Cardiac septum (tissue), 1 donor: ENCODE data around the gene PTPRM. TPM values are rescaled to one million over a fixed set of nuclear protein-coding genes. Genes with fewer than 3 reads are reported as not detected.
A peak's percentile ranks its signal among the peaks of the same experiment; 100 is the strongest.

Experiments
- DNase-seq: peaks from one replicate; pipeline ENCODE4 v3.0.0-alpha.2; 2020; ENCODE audit warnings: low spot score
- intact Hi-C: fragments of 100-400 bp; cut with DNase I; formaldehyde crosslinking; loops from one replicate; pipeline ENCODE4 v1.14.0; 2022
- total RNA-seq: library from RNA; stranded (reverse); fragmentation: NEBNext Ultra II Directional; extraction: Animal tissue kit (Norgen Biotek cat#: 25700); gene quantifications from one replicate; pipeline ENCODE4 v1.2.1, GENCODE V29; 2021
- donor health status: DM: no; HTN: no; CAD: no.

The PTPRM gene
- total RNA-seq, 1 donor from 2014 or later: 132 TPM

DNA sequence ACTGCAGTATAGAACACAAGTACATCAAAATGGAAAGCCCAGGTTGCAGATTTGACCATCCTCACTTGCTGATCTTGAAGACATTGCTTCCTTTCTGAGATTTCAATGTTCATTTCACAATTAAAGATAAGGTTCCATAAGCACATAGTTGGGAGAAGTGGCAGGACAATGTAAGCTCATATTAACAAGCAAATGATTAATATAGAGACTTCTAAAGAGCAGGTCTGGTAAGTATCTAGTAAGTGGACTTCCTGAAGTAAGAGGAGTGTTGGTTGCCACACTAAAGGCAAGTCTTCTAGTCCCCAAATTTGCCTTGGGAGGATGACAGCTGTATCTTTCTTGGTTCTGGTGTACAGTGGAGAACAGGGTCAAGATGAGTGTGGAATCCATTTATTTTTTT lies 1.4 kb upstream of the PTPRM start:
- intact Hi-C loops: loop anchor here (2.0 to 5.0 kb wide), 3 partner anchors 42 to 195 kb away; no protein-coding TSS in a partner anchor

DNA sequence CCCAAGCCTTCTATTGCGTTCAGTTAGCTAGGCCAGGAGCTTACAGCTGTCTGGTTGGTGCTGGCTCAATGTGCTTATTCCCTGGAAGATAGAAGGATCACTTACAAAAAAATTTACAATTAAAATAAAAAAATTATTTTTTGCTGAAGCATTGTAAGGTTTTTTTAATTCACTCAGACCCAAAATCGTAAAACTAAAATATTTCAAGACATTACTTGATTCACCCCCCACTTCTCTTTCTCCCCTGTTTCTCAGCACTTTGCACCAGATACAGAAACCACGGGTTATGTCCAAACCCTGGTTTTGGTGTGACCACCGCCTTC lies 911 bp upstream of the PTPRM start:
- no peak for DNase-seq
- intact Hi-C loops: loop anchor here (2.0 to 5.0 kb wide), 3 partner anchors 41 to 195 kb away; no protein-coding TSS in a partner anchor

More for the DNA sequence above, 1.4 kb upstream of the PTPRM start:
- DNase-seq: no peak

DNA sequence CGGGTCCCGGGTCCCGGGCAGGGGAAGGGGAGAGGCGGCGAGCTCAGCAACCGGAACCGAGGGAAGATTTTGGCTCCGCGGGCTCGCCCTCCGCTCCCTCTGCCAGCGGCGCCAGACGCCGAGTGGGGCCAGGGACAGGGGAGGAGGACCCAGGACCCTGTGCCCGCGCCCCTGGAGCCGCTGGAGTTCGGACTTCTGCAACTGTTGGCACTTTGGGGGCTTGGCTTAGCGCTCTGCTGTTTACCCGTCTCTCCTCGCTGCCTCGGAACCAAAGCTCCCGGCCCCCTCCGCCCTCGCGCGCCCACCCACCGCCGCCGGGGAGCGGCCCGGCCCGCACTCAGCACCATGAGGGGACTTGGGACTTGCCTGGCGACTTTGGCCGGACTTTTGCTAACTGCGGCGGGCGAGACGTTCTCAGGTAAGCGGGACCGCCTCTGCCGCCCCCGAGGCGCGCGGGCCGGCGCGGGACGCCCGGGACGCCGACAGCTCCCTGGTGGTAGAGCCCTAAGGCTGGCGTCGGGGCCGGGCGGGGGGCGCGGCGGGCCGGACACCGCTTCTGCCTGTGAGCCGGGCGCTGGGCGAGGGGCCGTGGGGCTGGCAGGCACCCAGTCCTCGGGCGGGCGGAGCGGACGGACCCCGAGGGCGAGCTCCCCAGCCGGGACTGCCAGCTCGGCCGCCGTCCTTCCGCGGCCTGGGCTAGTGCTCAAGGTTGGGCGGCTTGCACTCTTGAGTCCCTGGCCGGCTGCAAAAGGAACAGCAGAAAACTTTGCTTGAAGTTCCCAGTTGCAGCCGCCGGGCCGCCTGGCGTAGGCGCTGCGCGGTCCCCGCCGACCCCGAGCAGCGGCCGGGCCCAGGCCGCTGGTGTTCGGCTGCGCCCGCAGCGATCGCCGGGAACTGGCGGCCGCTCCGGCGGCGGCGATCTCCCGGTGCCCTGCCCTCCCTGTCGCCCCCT lies 634 bp downstream of the PTPRM start:
- intact Hi-C loops: loop anchor here (1.0 to 5.0 kb wide), 4 partner anchors 40 to 295 kb away; no protein-coding TSS in a partner anchor

GRCh38 chr18:7568426-7568825 lies 1.3 kb downstream of the PTPRM start:
- peak; percentile 80 for DNase-seq
- intact Hi-C loops: loop anchor here (5.0 kb wide), 2 partner anchors 39 to 189 kb away; no protein-coding TSS in a partner anchor

More for the DNA sequence above, 634 bp downstream of the PTPRM start:
- peak; percentile 78 for DNase-seq

GRCh38 chr18:7571626-7572025 lies 4.5 kb downstream of the PTPRM start:
- no peak for DNase-seq
- intact Hi-C loops: no loop called here

DNA sequence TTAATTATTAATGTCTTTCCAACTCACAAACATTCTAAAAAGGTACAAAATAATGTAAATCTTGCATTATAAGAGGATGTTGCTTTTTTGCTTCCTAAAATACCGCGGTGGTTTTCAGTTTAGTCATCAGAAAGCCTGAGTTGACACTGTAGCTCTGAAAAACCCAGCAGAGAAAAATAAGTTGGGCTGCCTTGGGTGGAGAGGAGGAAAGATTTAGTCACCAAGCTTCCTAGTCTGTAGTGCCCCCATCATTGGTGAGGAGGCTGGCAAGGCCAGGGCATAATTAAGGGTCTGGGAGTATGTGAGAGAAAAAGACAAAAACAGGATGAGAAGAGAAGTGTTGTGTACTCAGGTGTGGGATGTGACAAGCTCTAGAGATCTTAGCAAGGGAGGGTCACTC lies 5.7 kb downstream of the PTPRM start:
- DNase-seq: no peak
- intact Hi-C loops: no loop called here

DNA sequence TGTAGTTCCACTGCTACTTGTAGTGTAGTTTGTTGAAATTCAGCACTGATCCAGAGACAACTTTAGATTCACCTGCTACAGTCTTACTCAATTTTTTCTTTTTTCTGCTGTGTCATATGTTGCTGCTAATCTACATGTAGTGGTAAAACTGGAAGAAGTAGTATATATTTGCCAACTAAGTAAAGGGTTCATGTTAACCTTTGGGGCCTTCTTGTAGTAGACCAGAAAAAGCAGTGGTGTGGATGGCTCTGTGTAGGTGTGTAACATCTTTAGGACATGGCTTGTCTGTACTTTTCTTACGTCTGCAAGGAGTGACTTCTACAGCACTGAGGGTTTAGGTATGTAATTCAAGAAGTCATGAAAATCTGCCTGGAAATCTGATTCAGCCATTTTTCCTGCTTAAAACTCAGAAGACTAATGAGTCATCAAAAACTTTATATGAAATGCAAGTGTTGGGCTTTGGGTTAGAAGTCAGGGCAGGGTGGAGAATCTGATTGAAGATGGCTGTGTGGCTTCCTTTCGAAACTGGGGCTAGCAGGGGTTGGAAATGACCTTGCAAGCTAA lies 8.4 kb downstream of the PTPRM start:
- intact Hi-C loops: no loop called here
- DNase-seq: no peak

- DNase-seq: no peak
- intact Hi-C loops: no loop called here
Measured at GRCh38 chr18:7576077-7576476, 9.0 kb downstream of the PTPRM start.

- intact Hi-C loops: no loop called here
- DNase-seq: no peak
Measured at GRCh38 chr18:7576685-7577084, 9.6 kb downstream of the PTPRM start.

GRCh38 chr18:7577706-7578105 lies 10.6 kb downstream of the PTPRM start:
- intact Hi-C loops: no loop called here
- DNase-seq: no peak

DNA sequence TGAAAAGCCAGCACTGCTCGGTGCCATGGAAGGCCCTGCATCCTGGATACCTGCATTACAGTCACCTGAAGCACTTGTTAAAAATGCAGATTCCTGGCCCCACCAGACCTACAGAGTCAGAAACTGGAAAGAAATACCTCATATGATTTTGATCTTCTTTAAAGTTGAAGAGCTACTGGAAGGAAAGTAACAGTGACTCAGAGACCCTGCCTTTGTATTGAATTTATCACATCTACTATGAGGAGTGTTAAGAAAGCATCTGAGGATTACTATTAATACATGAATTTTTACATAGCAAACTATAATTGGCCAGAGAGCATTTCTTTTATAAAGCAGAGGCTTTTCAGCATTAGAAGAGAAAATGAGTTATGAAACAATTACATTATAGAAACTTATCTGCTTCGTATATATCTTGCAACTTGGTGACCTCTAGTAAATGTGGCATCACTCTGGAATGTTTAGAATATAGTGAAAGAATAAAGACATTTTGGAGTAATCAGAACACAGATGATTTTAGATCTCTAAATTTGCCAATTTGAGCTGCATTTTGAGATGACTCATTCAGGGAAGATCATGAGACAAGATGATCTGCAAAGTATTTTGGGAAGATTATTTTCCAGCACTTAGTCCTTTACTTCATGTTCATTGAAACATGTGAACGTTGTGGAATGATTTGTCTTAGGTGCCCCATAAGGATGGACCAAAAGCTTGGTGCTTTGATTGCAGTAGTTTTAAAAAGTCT lies 12.2 kb downstream of the PTPRM start:
- intact Hi-C loops: no loop called here
- DNase-seq: no peak

DNA sequence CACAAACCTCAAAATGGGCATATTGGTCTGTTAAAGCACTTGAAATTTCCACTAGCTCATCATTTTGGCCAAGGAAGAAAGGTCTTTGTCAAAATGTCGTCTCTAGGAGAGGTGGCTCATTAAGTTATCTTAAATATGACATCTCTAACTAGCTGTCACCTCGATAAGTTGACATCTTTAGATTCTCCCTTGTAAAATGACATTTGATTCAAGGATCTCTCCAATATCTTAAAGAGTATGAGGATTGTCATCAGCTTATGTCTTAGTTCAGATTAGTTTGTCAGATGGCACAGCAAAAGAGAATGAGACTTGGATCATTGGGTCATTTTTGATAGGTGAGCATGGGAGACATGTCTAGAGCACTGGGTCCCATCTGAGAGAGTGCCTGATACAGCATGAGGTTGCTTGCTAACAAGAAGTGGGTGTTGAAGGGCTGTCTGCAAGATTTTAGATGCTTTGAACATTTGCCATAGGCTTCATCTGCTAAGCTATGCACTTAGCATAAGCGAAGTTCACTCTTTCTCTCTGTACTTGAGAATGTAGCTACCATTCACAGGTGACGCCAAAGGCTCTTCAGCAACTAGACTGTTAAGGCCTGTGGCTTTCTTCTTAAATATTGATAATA lies 12.9 kb downstream of the PTPRM start:
- no peak for DNase-seq
- intact Hi-C loops: no loop called here

GRCh38 chr18:7584646-7585275 lies 17.6 kb downstream of the PTPRM start:
- intact Hi-C loops: no loop called here

DNA sequence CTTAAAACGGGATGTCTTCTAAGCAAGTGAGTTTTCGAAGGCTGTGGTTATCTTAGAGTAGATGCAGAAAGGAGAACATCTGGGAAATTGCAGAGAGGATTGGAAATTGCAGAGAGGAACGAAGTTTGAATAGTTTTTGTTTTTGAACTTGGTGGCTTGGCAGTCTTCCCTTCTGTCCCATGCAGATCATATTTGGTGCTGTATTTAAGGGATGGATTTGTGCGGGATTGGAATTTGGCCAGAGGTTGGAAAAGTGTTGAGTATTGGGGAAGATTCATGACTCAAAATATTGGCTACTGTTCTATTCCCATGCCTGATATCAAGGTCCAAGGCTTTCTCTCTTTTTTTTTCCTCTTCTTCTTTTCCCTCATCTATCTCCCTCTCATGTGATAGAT lies 18.2 kb downstream of the PTPRM start:
- DNase-seq: no peak
- intact Hi-C loops: no loop called here

More at GRCh38 chr18:7584646-7585275, 17.6 kb downstream of the PTPRM start:
- DNase-seq: no peak

GRCh38 chr18:7586379-7586778 lies 19.3 kb downstream of the PTPRM start:
- no peak for DNase-seq
- intact Hi-C loops: no loop called here

DNA sequence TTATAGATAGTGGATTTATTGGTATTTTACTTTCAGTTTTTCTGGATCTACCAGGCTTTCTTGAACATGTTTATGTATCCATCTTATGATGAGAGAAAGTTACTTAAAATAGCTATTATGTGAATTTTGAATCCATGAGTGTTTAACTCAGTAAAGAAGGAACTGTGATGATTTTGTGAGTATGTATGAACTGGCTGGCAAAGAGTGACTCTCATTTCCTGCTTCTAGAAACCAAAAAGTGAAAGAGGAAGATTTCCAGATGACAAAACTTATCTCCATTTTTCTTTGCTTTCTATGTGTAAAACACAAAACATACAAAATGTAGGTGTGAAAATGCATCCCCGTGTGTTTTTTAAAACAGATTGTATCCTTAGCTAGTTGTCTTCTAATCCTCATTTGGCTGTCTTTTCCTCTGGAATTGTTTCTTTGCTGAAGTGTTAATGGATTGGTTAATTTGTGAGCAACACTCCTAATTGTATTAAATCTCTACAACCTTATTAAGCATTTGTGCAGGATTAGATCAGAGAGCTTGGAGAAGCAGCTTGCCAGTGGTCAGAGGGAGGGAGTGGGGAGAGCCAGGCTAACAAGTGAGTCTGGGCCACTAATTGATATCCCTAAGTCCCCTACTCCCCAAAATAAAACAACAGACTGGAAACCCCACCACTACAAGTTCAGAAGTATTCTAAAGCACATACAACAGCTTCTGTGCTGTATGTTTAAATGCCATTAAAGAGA lies 23.9 kb downstream of the PTPRM start:
- intact Hi-C loops: no loop called here

GRCh38 chr18:7592305-7593071 lies 25.4 kb downstream of the PTPRM start:
- DNase-seq: no peak
- intact Hi-C loops: no loop called here

More for the DNA sequence above, 23.9 kb downstream of the PTPRM start:
- DNase-seq: no peak
